HG02642 (cell line): ENCODE data around the gene HSFX1.

Experiments used
- ATAC-seq: cut with Tn5 transposase; IDR thresholded peaks from one replicate; pipeline ENCODE4 v1.9.1; 2021; ENCODE audit warnings: mild to moderate bottlenecking; ENCODE audit not compliant: unreplicated experiment, poor library complexity

Gene HSFX1

DNA sequence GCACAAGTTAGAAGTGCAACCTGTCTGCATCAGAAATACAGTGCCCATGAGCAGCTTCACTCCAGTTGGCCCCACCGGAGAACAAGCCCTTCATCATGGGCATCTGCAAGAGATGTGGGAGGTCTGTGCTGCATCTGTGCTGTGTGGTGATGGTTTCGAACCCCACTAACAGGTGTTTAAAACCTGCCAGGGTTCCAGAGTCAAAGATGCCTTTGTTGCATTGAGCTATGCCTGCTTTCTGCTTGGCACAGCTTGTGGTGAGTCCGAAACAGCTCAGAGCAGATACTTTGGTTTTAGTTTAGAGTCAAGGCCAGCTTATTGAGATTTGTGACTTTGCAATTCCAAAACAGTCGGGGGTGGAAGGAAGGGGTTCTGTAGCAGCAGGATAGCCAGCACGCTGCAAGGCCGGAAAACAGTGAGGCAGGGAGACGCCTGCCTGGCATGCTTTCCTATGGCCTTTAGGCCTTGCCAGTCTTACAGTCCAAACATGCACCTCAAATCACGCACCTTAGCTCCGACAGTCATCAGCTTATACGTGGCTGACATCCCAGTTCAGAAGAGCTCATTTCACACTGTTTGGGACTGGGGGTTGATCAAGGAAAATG is 29.7 kb downstream of the HSFX1 start:
- ATAC-seq, result no peak

DNA sequence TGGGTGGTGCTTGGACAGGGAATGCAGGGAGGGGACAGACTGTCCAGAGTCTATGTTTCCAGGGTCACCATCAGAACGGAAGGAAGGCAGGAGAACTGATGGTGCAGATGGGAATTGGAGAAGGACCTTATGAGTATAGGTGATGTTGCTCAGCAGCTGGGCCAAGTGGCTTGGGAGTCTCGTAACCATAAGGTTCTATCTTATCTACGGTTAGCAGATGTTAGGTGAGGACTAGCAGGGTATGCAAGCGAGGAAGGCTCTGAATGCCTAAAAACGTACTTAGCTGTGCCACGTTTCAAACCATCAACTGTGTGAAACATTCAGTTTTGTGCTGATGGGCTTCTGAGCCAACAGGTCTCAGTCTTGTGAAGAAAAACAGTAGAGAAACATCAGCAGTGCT is 30.2 kb downstream of the HSFX1 start:
- no peak for ATAC-seq

DNA sequence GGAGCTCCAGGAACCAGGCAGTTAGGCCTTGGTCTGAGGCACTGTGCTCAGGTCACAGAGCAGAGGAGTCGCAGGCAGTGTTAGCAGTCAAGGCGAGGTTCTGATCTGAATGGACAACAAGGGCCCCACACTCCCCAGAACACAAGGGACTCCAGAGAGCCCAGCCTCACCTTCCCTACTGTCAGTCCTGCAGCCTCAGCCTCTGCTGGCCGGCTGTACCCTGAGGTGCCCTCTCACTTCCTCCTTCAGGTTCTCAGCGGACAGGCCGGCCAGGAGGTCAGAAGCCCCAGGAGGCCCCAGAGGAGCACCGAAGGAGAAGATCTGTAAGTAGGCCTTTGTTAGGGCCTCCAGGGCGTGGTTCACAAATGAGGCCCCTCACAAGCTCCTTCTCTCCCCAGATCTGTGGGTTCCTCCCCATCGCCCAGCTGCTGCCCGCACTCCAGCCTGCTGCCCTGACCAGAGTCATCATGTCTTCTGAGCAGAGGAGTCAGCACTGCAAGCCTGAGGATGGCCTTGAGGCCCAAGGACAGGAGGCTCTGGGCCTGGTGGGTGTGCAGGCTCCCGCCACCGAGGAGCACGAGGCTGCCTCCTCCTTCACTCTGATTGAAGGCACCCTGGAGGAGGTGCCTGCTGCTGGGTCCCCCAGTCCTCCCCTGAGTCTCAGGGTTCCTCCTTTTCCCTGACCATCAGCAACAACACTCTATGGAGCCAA is 34.0 kb downstream of the HSFX1 start:
- ATAC-seq, result no peak

DNA sequence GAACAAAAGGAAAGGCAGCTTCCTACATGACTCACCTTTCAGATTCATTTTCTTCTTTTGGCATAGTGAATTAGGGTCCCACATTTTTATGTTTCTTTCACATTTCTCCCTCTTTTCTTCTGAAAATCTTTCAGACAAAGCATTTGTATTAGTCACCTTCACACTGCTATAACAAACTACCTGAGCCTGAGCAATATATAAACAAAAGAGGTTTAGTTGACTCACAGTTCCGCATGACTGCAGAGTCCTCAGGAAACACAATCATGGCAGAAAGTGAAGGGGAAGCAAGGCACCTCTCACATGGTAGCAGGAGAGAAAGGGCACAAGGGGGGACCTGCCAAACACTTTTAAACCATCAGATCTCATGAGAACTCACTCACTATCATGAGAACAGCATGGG is 44.8 kb downstream of the HSFX1 start:
- ATAC-seq, result no peak

DNA sequence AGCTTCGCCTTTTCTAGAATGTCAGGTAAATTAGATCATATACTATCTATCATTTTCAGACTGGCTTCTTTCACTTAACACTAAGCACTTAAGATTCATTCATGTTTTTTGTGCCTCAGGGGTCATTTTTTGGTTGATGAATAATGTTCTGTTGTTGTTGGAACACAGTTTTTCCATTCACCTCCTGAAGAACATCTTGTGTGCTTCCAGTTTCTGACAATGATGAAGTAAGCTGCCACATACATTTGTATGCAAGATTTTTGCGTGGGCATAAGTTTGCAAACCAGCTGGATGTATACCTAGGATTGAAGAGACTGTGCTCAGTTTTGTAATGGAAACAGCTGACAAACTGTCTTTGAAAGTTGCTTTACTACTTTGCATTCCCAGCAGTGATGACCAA is 45.5 kb downstream of the HSFX1 start:
- ATAC-seq, result no peak

DNA sequence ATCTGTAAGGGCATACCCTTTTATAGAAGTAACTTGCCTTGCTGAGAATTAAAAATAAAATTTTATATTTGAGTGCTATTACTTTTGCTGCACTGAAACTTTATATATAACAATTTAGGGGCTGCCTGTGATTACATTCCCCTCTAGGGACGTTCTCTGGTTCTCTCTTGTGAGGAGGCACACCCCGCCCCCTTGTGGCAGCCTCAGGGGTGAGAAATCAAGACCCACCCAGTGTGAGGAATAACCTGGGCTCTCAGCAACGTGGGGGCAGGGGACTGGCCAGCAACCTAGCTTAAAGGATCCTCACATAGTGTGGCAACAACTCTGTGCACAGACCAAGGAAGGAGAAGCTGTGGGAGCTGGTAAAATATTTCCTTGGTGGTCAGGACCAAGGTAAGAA is 51.6 kb downstream of the HSFX1 start:
- no peak for ATAC-seq
